Body of pancreas (tissue), 4 donors: ENCODE measurements around the gene UBE2D2.
"Not testable (repeated sequence)": the region's sequence is repeated elsewhere in the genome, so short reads cannot be mapped to it uniquely, and the experiment has no call there.

Experiments used
- CTCF ChIP-seq, 7 experiments: fragments of 450-650 bp in 4 of 7; fragments of 200-600 bp in 3 of 7; sonication (generic) in 3 of 7; IDR thresholded peaks; one replicate each; pipeline ENCODE4 v1.5.1; 2016 to 2019; ENCODE audit warnings: antibody characterized with exemption in 7 of 7
- POLR2A ChIP-seq, 3 donors: fragments of 450-650 bp; IDR thresholded peaks; one replicate each; pipeline ENCODE4 v1.6.1; 2016; ENCODE audit warnings: antibody characterized with exemption in 3 of 3, mild to moderate bottlenecking in 2 of 3

- TF ChIP-seq CTCF (IDR thresholded peaks at IDR 0.05): peak; percentile 23 to 72 (median 57)
- TF ChIP-seq POLR2A (IDR thresholded peaks at IDR 0.05): not testable (repeated sequence)
These were observed 47.7 kb upstream of the UBE2D2 start for GRCh38 chr5:139513434-139513833.
